GM19468 (cell line): ENCODE measurements around the gene GRB7.
"Not testable (repeated sequence)": the region's sequence is repeated elsewhere in the genome, so short reads cannot be mapped to it uniquely, and the experiment has no call there.

ENCODE experiments used
- ATAC-seq: cut with Tn5 transposase; IDR thresholded peaks from one replicate; pipeline ENCODE4 v1.9.1; 2021; ENCODE audit warnings: mild to moderate bottlenecking, moderate library complexity, moderate number of reproducible peaks; ENCODE audit not compliant: unreplicated experiment; ENCODE audit errors: extremely low read depth

The GRB7 gene

GRCh38 chr17:39706921-39707337 lies 30.8 kb upstream of the GRB7 start:
- no peak for ATAC-seq

- ATAC-seq = no peak
Measured at GRCh38 chr17:39709319-39709997, 28.3 kb upstream of the GRB7 start.

- ATAC-seq = no peak
Measured at GRCh38 chr17:39709998-39710964, 27.5 kb upstream of the GRB7 start.

- ATAC-seq = not testable (repeated sequence)
Measured at GRCh38 chr17:39711071-39711470, 26.7 kb upstream of the GRB7 start.

GRCh38 chr17:39711851-39712250 lies 25.9 kb upstream of the GRB7 start:
- no peak for ATAC-seq

- no peak for ATAC-seq
Measured at GRCh38 chr17:39714234-39714633, 23.5 kb upstream of the GRB7 start.

- no peak for ATAC-seq
Measured at GRCh38 chr17:39715375-39716072, 22.2 kb upstream of the GRB7 start.

- no peak for ATAC-seq
Measured at GRCh38 chr17:39716073-39716818, 21.5 kb upstream of the GRB7 start.

- ATAC-seq = no peak
Measured at GRCh38 chr17:39716879-39717536, 20.7 kb upstream of the GRB7 start.

- no peak for ATAC-seq
Measured at GRCh38 chr17:39717660-39718059, 20.1 kb upstream of the GRB7 start.

- ATAC-seq = no peak
Measured at GRCh38 chr17:39719563-39720355, 18.0 kb upstream of the GRB7 start.

GRCh38 chr17:39722104-39722503 lies 15.6 kb upstream of the GRB7 start:
- no peak for ATAC-seq

GRCh38 chr17:39722965-39723848 lies 14.5 kb upstream of the GRB7 start:
- ATAC-seq = no peak

GRCh38 chr17:39724731-39725130 lies 13.0 kb upstream of the GRB7 start:
- no peak for ATAC-seq

- not testable (repeated sequence) for ATAC-seq
Measured at GRCh38 chr17:39725923-39726322, 11.8 kb upstream of the GRB7 start.

GRCh38 chr17:39726617-39727016 lies 11.1 kb upstream of the GRB7 start:
- no peak for ATAC-seq

GRCh38 chr17:39727556-39727955 lies 10.2 kb upstream of the GRB7 start:
- no peak for ATAC-seq
